Activated CD4-positive, alpha-beta T cell treated with anti-CD3 and anti-CD28 coated beads for 48 hours (primary cell): ENCODE data around the gene ALK.
"Not testable (repeated sequence)": the region's sequence is repeated elsewhere in the genome, so short reads cannot be mapped to it uniquely, and the experiment has no call there.

Experiments used
- DNase-seq: peaks from one replicate; pipeline ENCODE4 v3.0.0-alpha.2; 2020

The ALK gene

GRCh38 chr2:29837925-29838324 lies 83.5 kb downstream of the ALK start:
- no peak for DNase-seq

- DNase-seq: no peak
These were observed 86.8 kb downstream of the ALK start for GRCh38 chr2:29834624-29835023.

- DNase-seq: no peak
These were observed 87.3 kb downstream of the ALK start for GRCh38 chr2:29834036-29834540.

- no peak for DNase-seq
These were observed 89.8 kb downstream of the ALK start for GRCh38 chr2:29831560-29831959.

- DNase-seq: no peak
These were observed 91.5 kb downstream of the ALK start for GRCh38 chr2:29829841-29830240.

- DNase-seq: not testable (repeated sequence)
These were observed 97.2 kb downstream of the ALK start for GRCh38 chr2:29824145-29824544.

- no peak for DNase-seq
These were observed 99.8 kb downstream of the ALK start for GRCh38 chr2:29821591-29821990.

- DNase-seq: no peak
These were observed 101.8 kb downstream of the ALK start for GRCh38 chr2:29819570-29819969.

- DNase-seq: no peak
These were observed 103.3 kb downstream of the ALK start for GRCh38 chr2:29817801-29818680.

- no peak for DNase-seq
These were observed 104.1 kb downstream of the ALK start for GRCh38 chr2:29817299-29817698.

GRCh38 chr2:29816651-29817050 lies 104.7 kb downstream of the ALK start:
- no peak for DNase-seq

GRCh38 chr2:29811378-29811777 lies 110.0 kb downstream of the ALK start:
- DNase-seq: no peak

GRCh38 chr2:29810956-29811355 lies 110.4 kb downstream of the ALK start:
- DNase-seq: no peak

- no peak for DNase-seq
These were observed 113.1 kb downstream of the ALK start for GRCh38 chr2:29808321-29808720.

- no peak for DNase-seq
These were observed 114.3 kb downstream of the ALK start for GRCh38 chr2:29807082-29807481.

- no peak for DNase-seq
These were observed 114.9 kb downstream of the ALK start for GRCh38 chr2:29806461-29806860.

- no peak for DNase-seq
These were observed 116.7 kb downstream of the ALK start for GRCh38 chr2:29804671-29805070.

- DNase-seq: no peak
These were observed 117.8 kb downstream of the ALK start for GRCh38 chr2:29803537-29803936.

GRCh38 chr2:29802986-29803385 lies 118.4 kb downstream of the ALK start:
- DNase-seq: no peak

- no peak for DNase-seq
These were observed 121.8 kb downstream of the ALK start for GRCh38 chr2:29799628-29800027.

GRCh38 chr2:29797916-29798315 lies 123.5 kb downstream of the ALK start:
- DNase-seq: no peak

- no peak for DNase-seq
These were observed 124.9 kb downstream of the ALK start for GRCh38 chr2:29796446-29796845.

- DNase-seq: no peak
These were observed 131.4 kb downstream of the ALK start for GRCh38 chr2:29789911-29790485.
